ENCODE results near the gene NUDT8.
"Not testable (repeated sequence)": the region's sequence is repeated elsewhere in the genome, so short reads cannot be mapped to it uniquely, and the experiment has no call there.

The NUDT8 gene

GRCh38 chr11:67627812-67628624, 1.7 kb downstream of the NUDT8 start:
- H3K4me3 ChIP-seq (ENCODE audit: low read depth, low read length), result no peak overlapping the region
- TF ChIP-seq CTCF (IDR thresholded peaks at IDR 0.05; ENCODE audit: low read depth, low read length), result no peak

DNA sequence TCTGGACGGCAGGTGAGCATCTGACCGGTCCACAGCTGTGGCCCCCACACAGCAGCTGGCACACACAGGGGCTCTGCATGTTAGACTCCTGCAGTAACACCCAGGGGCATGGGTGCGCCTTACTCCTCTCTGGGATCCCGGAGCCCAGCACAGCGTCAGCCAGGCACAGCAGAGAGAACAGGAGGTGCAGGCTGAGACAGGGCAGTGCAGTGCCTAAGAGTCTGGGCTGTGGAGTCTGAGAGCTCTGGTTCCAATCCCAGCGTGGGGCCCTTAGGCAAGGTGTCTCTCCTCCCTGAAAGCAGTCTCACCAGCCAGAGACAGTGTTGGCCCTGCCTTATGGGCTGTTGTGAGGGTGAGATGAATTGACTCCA, 2.3 kb downstream of the NUDT8 start:
- no peak overlapping the region for H3K4me3 ChIP-seq (ENCODE audit: low read depth, low read length)
- TF ChIP-seq CTCF (IDR thresholded peaks at IDR 0.05; ENCODE audit: low read depth, low read length), result no peak

GRCh38 chr11:67626970-67627369, 2.8 kb downstream of the NUDT8 start:
- no peak overlapping the region for H3K4me3 ChIP-seq (ENCODE audit: low read depth, low read length)
- no peak for TF ChIP-seq CTCF (IDR thresholded peaks at IDR 0.05; ENCODE audit: low read depth, low read length)

DNA sequence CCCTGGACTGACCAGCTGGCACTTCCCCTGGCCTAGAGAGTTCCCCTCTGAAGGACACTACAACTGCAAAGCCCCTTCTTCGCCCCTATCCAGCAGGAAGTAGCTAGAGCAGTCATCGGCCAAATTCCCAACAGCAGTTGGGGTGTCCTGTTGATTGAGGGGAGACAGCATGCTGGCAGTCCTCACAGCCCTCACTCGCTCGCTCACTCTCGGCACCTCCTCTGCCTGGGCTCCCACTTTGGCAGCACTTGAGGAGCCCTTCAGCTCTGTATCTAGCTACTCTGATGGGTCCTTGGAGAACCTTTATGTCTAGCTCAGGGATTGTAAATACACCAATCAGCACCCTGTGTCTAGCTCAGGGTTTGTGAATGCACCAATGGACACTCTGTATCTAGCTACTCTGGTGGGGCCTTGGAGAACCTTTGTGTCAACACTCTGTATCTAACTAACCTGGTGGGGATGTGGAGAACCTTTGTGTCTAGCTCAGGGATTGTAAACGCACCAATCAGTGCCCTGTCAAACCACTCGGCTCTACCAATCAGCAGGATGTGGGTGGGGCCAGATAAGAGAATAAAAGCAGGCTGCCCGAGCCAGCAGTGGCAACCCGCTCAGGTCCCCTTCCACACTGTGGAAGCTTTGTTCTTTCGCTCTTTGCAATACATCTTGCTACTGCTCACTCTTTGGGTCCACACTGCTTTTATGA, 3.5 kb downstream of the NUDT8 start:
- not testable (repeated sequence) for H3K4me3 ChIP-seq (ENCODE audit: low read depth, low read length)

- not testable (repeated sequence) for H3K4me3 ChIP-seq (ENCODE audit: low read depth, low read length)
Observed at GRCh38 chr11:67623795-67624194, 5.9 kb downstream of the NUDT8 start.

GRCh38 chr11:67622905-67623304, 6.8 kb downstream of the NUDT8 start:
- H3K4me3 ChIP-seq (ENCODE audit: low read depth, low read length), result not testable (repeated sequence)

- H3K4me3 ChIP-seq (ENCODE audit: low read depth, low read length), result not testable (repeated sequence)
Observed at GRCh38 chr11:67621928-67622327, 7.8 kb downstream of the NUDT8 start.

GRCh38 chr11:67620621-67621020, 9.1 kb downstream of the NUDT8 start:
- H3K4me3 ChIP-seq (ENCODE audit: low read depth, low read length), result not testable (repeated sequence)

DNA sequence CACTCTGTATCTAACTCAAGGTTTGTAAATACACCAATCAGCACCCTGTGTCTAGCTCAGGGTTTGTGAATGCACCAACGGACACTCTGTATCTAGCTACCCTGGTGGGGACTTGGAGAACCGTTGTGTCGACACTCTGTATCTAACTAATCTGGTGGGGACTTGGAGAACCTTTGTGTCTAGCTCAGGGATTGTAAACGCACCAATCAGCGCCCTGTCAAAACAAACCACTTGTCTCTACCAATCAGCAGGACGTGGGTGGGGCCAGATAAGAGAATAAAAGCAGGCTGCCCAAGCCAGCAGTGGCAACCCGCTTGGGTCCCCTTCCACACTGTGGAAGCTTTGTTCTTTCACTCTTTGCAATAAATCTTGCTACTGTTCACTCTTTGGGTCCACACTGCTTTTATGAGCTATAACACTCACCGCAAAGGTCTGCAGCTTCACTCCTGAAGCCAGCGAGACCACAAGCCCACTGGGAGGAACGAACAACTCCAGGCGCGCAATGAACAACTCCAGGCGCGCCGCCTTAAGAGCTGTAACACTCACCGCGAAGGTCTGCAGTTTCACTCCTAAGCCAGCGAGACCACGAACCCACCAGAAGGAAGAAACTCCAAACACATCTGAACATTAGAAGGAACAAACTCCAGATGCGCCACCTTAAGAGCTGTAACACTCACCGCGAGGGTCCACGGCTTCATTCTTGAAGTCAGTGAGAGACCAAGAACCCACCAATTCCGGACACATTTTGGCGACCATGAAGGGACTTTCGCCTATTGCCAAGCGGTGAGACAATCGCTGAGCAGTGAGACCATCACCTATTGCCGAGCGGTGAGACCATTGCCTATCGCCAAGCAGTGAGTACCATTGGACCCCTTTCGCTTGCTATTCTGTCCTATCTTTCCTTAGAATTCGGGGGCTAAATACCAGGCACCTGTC, 9.8 kb downstream of the NUDT8 start:
- not testable (repeated sequence) for H3K4me3 ChIP-seq (ENCODE audit: low read depth, low read length)

GRCh38 chr11:67618901-67619659, 10.7 kb downstream of the NUDT8 start:
- H3K4me3 ChIP-seq (ENCODE audit: low read depth, low read length), result not testable (repeated sequence)

Measured in WI38 (cell line).